Measurements from ENCODE around the gene GXYLT2.

The GXYLT2 gene

GRCh38 chr3:72941245-72941644, 53.4 kb downstream of the GXYLT2 start:
- no peak for DNase-seq

DNA sequence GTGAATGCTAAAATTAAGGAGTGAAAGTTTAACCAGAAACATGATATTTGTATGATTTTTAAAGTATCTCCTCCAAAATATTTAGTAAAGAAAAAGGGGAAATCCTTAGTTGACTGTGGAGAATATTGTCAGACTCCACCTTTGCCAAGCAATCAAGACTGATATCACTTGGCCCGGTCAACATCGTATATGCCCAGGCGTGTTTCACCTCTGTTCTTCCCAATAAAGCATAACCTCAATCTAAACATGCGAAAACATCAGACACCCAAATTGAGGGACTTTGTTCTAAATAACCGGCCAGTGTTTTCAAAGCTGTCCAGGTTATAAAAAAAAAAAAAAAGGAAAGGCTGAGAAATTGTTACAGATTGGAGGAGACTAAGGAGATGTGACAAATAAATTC, 54.6 kb downstream of the GXYLT2 start:
- DNase-seq, result no peak

GRCh38 chr3:72944696-72945095, 56.9 kb downstream of the GXYLT2 start:
- no peak for DNase-seq

- no peak for DNase-seq
Observed at GRCh38 chr3:72947715-72948490, 60.1 kb downstream of the GXYLT2 start.

- no peak for DNase-seq
Observed at GRCh38 chr3:72949016-72949415, 61.2 kb downstream of the GXYLT2 start.

DNA sequence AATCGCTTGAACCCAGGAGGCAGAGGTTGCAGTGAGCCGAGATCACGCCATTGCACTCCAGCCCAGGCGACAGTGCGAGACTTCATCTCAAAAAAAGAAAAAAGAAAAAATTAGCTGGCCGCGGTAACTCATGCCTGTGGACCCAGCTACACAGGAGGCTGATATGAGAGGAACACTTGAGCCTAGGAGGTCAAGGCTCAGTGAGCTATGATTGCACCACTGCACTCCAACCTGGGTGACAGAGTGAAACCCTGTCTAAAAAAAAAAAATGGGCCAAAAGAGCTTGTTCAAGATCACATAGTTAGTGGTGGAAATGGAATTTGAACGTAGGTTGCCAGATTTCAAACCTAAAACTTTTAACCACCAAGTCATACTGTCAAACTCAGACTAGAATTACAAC, 62.5 kb downstream of the GXYLT2 start:
- no peak for DNase-seq

DNA sequence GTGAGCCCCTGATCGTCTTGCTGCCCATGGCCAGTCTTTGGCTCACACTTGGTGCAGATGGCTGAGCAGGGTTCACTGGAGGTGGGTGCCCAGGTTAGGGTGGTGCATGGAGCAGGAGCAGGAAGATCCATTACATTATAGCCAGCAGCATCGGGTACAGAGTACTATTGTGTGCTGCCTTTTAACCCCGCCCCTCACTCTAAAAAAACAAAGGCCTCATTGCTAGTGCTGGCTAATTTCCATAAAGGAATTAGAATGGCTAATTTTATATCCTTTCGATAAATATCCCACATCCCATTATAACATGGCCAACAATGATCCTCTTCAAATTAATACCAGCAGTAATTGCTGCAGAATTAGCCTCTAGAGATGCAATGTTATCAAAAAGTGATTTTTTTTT, 63.0 kb downstream of the GXYLT2 start:
- no peak for DNase-seq

- no peak for DNase-seq
Observed at GRCh38 chr3:72951259-72951722, 63.4 kb downstream of the GXYLT2 start.

- no peak for DNase-seq
Observed at GRCh38 chr3:72953325-72953956, 65.6 kb downstream of the GXYLT2 start.

DNA sequence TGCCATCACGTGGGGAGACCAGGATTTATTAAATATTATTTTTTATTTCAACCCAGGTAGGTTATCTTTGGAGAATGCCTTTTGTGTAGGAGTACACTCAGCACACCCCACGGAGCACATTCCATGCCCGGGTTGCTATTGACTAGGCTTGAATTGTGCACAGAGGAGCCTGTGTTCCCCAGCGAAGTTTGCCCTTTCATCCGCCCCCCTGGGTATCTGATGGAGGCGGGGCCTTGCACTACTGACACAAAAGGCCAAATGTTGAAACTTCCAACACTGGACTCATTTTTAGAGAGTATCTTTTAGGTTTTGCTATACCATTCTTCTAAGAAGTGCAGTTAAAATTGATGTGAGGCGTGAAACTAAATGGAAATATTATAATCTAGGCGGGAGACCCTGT, 69.5 kb downstream of the GXYLT2 start:
- no peak for DNase-seq

- no peak for DNase-seq
Observed at GRCh38 chr3:72959336-72959735, 71.5 kb downstream of the GXYLT2 start.

- DNase-seq, result no peak
Observed at GRCh38 chr3:72960812-72961518, 73.1 kb downstream of the GXYLT2 start.

GRCh38 chr3:72961752-72962151, 73.9 kb downstream of the GXYLT2 start:
- DNase-seq, result no peak

GRCh38 chr3:72962317-72962716, 74.5 kb downstream of the GXYLT2 start:
- no peak for DNase-seq

- DNase-seq, result no peak
Observed at GRCh38 chr3:72964633-72965032, 76.8 kb downstream of the GXYLT2 start.

GRCh38 chr3:72968266-72968664, 80.4 kb downstream of the GXYLT2 start:
- no peak for DNase-seq

DNA sequence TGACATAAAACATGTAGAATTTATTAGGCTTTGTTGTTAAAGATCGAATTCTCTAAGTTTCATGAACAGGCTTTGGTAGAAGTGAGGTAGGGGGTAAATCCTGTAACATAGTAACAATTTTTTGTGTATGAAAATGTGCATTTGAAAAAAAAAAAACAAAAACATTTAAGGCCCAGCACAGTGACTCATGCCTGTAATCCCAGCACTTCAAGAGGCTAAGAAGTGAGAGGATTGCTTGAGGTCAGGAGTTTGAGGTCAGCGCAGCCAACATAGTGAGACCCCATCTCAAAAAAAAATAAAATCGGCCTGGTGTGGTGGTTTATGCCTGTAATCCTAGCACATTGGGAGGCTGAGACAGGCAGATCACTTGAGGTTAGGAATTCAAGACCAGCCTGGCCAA, 81.9 kb downstream of the GXYLT2 start:
- no peak for DNase-seq

DNA sequence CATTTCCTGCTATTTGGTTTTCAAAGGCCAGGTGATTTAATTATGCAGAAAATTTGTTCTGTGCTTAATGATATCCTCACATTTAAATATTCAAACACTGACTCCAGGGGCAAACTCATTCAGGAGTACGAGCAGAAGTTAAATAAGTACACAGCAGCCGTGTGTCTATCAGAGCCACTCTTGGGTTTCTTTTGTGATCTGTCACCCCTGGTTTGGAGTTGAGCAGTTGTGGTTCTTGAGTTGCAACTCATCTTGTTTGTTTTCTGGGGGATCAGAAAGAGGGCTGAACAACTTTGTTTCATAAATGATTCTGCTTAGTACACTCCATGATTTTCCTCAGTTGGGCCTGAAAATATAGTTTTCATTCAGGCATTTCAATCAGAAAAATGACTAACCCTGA, 83.1 kb downstream of the GXYLT2 start:
- no peak for DNase-seq

DNA sequence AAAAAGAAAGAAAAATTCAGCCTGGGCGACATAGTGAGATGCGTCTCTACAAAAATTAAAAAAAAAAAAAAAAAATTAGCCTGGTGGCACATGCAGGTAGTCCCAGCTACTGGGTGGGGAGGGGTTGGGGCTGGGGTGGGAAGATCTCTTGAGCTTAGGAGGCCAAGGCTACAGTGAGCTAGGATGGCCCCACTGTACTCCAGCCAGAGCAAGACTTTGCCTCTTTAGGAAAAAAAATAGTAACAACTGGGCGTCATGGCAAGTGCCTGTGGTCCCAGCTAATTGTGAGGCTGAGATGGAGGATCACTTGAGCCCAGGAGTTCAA, 84.8 kb downstream of the GXYLT2 start:
- DNase-seq, result no peak

DNA sequence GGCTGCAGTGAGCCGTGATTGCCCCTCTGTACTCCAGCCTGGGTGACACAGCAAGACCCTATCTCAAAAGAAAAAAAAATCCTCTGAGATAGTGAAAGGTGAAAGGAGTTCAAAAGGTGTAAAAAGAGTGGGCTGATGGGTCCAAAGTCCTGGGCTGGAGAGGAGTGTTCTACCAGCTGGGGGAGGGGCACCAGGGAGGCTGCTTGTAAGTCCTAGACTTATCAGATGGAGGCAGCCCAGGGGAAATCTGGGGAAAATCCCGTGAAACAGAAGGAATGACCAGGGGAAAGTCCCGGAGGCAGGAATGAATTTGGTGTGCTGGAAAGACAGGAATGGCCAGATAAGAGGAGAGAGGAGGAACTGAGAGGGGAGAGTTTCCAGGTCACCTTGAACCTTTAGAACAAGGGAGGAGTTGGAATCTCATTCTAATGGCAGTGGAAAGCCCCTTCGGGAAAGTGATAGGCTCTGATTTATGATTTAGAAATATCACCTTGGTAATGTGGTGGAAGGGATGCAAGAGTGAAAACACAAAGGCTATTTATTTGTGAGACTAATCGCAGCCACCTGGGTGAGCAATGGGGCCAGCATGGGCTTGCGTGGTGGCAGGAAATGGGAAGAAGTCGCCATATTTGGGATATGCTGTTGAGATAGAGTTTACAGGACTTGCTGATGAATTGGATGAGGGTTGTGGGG, 85.3 kb downstream of the GXYLT2 start:
- DNase-seq, result no peak

GRCh38 chr3:72973786-72974185, 85.9 kb downstream of the GXYLT2 start:
- no peak for DNase-seq

DNA sequence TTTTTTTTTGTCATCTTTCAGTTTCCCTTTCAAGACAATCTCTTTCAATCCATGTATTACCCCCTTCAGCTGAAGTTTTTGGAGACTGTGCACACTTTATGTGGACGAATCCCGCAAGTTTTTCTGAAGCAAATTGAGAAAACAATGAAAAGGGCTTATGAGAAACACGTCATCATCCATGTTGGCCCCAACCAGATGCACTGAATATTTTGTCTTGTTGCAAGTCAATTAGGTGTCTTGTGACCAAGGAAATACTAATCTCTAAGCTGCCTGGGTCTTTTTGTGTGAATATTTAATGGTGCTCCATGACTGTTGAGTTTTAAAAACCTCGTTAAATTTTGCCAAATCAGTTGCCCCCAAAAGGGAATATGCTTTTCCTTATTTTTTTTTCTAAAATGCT, 87.1 kb downstream of the GXYLT2 start:
- no peak for DNase-seq

DNA sequence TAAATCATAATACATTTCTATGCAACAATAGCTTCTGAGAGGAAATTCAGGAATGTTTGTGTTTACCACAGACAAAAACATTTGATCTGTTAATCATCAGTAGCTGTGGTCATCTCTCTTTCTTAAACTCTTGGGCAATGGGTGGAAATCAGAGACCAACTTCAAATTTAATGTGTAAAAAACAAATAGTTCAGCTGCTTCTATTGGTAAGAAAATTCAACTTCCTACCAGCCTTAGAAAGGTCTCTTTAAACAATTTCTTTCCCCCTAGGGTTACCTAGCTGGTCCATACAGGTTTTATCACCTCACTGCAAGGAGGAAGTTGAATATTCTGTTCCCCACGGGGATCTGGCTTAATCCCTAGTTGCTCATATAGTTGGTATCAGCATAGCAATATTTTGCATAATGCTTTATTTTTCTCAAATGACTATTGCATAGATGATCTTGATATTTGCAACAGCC, 88.5 kb downstream of the GXYLT2 start:
- no peak for DNase-seq

Data from stimulated activated CD4-positive, alpha-beta T cell treated with anti-CD3 and anti-CD28 coated beads, Interleukin-4, amount 100 ng/mL, for 1 hour (primary cell).